Spleen (tissue), 7 donors: ENCODE measurements around the gene TAC1.

ENCODE experiments used
- CTCF ChIP-seq, 11 experiments: fragments of 200-600 bp in 7 of 11; fragments of 450-650 bp in 4 of 11; sonication (generic) in 4 of 11; IDR thresholded peaks in 8 of 11; conservative IDR thresholded peaks in 3 of 11; 1 replicate in 7 of 11; 2 replicates in 4 of 11; pipeline versions ENCODE4 v1.4.0 to v1.8.0; 2016 to 2021; ENCODE audit warnings: antibody characterized with exemption in 11 of 11, inconsistent platforms in 4 of 11, mild to moderate bottlenecking in 1 of 11
- POLR2AphosphoS5 ChIP-seq, 3 donors: sonication (generic); formaldehyde crosslinking; IDR thresholded peaks; one replicate each; pipeline ENCODE4 v1.5.1; 2017; ENCODE audit warnings: antibody characterized with exemption in 3 of 3
- donor health status: DM: no; HTN: no; CAD: no; lungs with moderate emphysema.
- donor health status: DM: no; HTN: no; CAD: no.
- donor health status: DM: no; HTN: no; CAD: no.

GRCh38 chr7:97733276-97734161 lies 1.6 kb downstream of the TAC1 start:
- no peak for TF ChIP-seq CTCF (IDR thresholded peaks at IDR 0.05 in 8 of 11, conservative IDR thresholded peaks at IDR 0.05 in 3 of 11)
- peak in 1 of 3 donors; percentile 45 for TF ChIP-seq POLR2AphosphoS5 (IDR thresholded peaks at IDR 0.05)
